ENCODE data around the gene ACKR2. TPM values are rescaled to one million over a fixed set of nuclear protein-coding genes. Genes with fewer than 3 reads are reported as not detected.

ACKR2 gene
- total and polyA plus RNA-seq, 2 donors (not counting 3 experiments of a cell fraction or from before 2014, with no cell fraction given), result 0.01 TPM; not detected in 1

DNA sequence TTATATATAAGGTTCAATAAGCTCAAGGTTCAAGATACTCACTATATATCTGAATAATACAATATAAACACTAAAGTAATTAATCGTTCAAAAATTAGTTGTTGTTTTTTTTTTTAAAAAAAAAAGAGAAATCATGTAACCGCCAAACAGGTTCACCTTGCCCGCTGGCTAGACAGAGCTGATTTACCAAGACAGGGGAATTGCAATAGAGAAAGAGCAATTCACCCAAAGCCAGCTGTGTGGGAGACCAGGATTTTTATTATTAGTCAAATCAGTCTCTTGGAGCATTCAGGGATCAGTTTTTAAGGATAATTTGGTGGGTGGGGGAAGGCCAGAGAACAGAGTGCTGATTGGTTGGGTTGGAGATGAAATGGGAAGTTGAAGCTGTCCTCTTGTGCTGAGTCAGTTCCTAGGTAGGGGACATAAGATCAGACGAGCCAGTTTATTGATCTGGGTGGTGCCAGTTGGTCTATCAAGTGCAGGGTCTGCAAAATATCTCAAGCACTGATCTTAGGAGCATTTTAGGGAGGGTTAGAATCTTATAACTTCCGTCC lies 12.8 kb upstream of the ACKR2 start:
- H3K27me3 ChIP-seq (ENCODE audit: control insufficient read depth in 2 of 2, insufficient read depth in 2 of 2, low read length in 2 of 2), result no peaks in the 10 kb centered on the region
- no TSS peak for BruUV-seq (replicated peaks)
- intact Hi-C loops (cut with micrococcal nuclease), result no loop called here
- H3K9ac ChIP-seq (replicated peaks; ENCODE audit: extremely low read depth, insufficient read depth, low read length), result no peak overlapping the region
- H3K36me3 ChIP-seq (ENCODE audit: control insufficient read depth in 2 of 2, extremely low read depth in 1 of 2, insufficient read depth in 2 of 2, low read length in 2 of 2), result peaks cover 2 to 3% of the 10 kb centered on the region in 2 experiments
- no peaks in the 10 kb centered on the region for H3K9me3 ChIP-seq (replicated peaks; ENCODE audit: control insufficient read depth, insufficient read depth, low read length)
- no peak for DNase-seq (ENCODE audit: low read depth, low spot score)
- no peaks in the 10 kb centered on the region for H3K4me1 ChIP-seq (ENCODE audit: control insufficient read depth, extremely low read depth, insufficient read depth, low read length)
- no peak overlapping the region for H3K4me2 ChIP-seq (ENCODE audit: insufficient read depth, low read length)
- no peak overlapping the region for H3K27ac ChIP-seq (ENCODE audit: insufficient read depth, low read depth, low read length)
- no peaks in the 10 kb centered on the region for H3K9me1 ChIP-seq (replicated peaks; ENCODE audit: control insufficient read depth, extremely low read depth, insufficient read depth, low read length)
- dilution Hi-C loops (cut with MboI; ENCODE audit: extremely low pct_ligation_motif_present, low sequenced_read_pairs), result no loop called here
- ChIA-PET POLR2A (no interaction called here), CTCF (interaction anchor here (1.0 kb wide), 1 partner anchor 43 kb away, joined by 4 read pairs; no protein-coding TSS in a partner anchor)
- H3K4me3 ChIP-seq (replicated peaks in 1 of 3; ENCODE audit: insufficient read depth in 1 of 3, low read depth in 1 of 3, low read length in 3 of 3), result no peak overlapping the region
- TF ChIP-seq MYC (IDR thresholded peaks at IDR 0.05; ENCODE audit: low read depth, low read length) (no peak), GATA2 (IDR thresholded peaks at IDR 0.05; ENCODE audit: insufficient read depth, insufficient read length, low read depth, low read length) (no peak), FOS (IDR thresholded peaks at IDR 0.05; ENCODE audit: borderline replicate concordance, insufficient read depth, low read length) (no peak), POLR2AphosphoS5 (IDR thresholded peaks at IDR 0.05; ENCODE audit: insufficient read depth, low read depth, low read length) (no peak), JUN (IDR thresholded peaks at IDR 0.05; ENCODE audit: borderline replicate concordance, insufficient read depth, insufficient read length, low read depth) (no peak), POLR2A (IDR thresholded peaks at IDR 0.05; ENCODE audit: low read depth, low read length) (no peak), EZH2 (IDR thresholded peaks at IDR 0.05; ENCODE audit: borderline replicate concordance, low read depth, low read length, severe bottlenecking) (no peak)
- TF ChIP-seq, protein P1, sequence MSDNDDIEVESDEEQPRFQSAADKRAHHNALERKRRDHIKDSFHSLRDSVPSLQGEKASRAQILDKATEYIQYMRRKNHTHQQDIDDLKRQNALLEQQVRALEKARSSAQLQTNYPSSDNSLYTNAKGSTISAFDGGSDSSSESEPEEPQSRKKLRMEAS (IDR thresholded peaks at IDR 0.05; ENCODE audit: insufficient read depth, insufficient read length), result no peak
- TF ChIP-seq, protein P2, sequence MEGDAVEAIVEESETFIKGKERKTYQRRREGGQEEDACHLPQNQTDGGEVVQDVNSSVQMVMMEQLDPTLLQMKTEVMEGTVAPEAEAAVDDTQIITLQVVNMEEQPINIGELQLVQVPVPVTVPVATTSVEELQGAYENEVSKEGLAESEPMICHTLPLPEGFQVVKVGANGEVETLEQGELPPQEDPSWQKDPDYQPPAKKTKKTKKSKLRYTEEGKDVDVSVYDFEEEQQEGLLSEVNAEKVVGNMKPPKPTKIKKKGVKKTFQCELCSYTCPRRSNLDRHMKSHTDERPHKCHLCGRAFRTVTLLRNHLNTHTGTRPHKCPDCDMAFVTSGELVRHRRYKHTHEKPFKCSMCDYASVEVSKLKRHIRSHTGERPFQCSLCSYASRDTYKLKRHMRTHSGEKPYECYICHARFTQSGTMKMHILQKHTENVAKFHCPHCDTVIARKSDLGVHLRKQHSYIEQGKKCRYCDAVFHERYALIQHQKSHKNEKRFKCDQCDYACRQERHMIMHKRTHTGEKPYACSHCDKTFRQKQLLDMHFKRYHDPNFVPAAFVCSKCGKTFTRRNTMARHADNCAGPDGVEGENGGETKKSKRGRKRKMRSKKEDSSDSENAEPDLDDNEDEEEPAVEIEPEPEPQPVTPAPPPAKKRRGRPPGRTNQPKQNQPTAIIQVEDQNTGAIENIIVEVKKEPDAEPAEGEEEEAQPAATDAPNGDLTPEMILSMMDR (IDR thresholded peaks at IDR 0.05; ENCODE audit: extremely low read depth in 1 of 2, insufficient read depth in 1 of 2, low read depth in 1 of 2, low read length in 2 of 2), result no peak
- FAIRE-seq, result no peak
- H2AFZ ChIP-seq (ENCODE audit: low read depth, low read length), result no peak overlapping the region
- peaks cover 35% of the 10 kb centered on the region for H3K79me2 ChIP-seq (ENCODE audit: control insufficient read depth, insufficient read depth, low read length)
- H4K20me1 ChIP-seq (replicated peaks; ENCODE audit: control insufficient read depth, extremely low read depth, insufficient read depth, low read length), result no peaks in the 10 kb centered on the region

Measured in endothelial cell of umbilical vein (primary cell).